RKO (cell line): ENCODE data around the gene IRF8.
A peak's percentile ranks its signal among the peaks of the same experiment; 100 is the strongest.
"Not testable (repeated sequence)": the region's sequence is repeated elsewhere in the genome, so short reads cannot be mapped to it uniquely, and the experiment has no call there.

Source experiments
- DNase-seq: peaks from one replicate; pipeline ENCODE4 v3.0.0-alpha.2; 2016; ENCODE audit warnings: low spot score

The IRF8 gene

DNA sequence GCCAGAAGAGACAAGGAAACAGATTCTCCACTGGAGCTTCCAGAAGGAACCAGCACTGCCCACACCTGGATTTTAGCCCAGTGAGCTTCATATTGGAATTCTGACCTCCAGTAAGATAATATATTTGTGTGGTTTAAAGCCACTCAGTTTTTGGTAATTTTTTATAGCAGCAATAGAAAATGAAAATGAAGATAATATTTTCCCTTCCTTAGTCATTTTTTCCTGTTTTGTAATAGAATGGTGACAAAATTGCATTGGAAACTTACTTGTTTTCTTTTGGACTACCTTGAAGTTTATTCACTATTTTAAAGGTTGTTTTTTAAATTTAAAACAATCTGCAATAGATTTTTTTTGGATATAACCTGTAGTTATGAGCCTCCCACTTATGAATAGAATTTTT, 29.8 kb upstream of the IRF8 start:
- DNase-seq, result no peak

DNA sequence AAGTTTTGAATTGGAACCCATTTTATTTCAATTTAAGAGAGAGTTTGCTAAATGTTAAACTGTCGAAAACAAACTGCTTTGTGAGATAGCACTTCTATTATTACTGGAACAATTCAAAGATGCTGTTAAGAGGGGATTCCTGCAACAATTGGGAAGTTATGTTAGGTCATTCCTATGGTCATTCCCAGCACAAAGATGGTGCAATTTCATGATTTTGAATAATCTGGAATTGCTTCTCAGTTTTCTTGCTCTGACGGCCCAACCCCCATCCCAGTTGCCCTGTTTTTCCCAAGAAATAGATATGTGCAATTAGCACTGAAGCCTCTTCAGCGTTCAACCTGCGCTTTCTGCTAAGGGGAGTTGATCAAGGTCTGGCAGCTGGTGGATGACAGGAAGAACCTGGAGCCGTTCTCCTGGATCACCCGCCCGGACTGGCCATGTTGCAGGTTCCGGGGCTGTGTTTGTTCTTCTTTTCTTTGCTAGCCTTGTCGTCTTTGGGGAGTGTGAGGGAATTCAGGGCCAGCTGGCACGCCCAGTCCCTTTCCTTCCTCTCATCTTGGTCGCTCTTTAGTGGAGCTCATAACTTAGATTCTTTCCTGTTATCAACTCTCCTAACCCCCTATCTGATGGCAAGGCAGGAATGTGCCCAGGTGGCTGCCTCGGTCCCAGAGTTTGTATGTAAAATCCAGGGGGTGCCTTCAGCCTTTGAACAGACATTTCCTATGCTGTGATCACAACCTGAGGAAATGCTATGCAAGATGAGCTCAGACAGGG, 29.0 kb upstream of the IRF8 start:
- DNase-seq, result no peak

DNA sequence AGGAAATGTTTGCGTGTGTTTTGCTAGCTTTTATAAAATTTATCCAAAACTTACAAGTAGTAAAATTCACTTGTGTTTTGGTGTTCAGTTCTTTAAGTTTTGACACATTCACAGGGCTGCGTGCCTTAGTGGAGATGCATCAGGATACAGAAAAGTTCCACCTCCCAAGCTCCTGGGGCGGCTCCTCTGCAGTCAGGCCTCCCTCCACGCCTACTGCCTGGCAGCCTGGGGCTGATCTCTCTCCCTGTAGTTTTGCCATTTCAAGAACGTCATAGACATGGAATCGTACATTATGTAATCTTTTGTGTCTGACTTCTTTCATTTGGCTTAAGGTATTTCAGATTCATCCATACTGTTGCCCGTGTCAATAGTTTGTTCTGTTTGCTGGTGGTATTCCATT, 27.2 kb upstream of the IRF8 start:
- DNase-seq, result no peak

DNA sequence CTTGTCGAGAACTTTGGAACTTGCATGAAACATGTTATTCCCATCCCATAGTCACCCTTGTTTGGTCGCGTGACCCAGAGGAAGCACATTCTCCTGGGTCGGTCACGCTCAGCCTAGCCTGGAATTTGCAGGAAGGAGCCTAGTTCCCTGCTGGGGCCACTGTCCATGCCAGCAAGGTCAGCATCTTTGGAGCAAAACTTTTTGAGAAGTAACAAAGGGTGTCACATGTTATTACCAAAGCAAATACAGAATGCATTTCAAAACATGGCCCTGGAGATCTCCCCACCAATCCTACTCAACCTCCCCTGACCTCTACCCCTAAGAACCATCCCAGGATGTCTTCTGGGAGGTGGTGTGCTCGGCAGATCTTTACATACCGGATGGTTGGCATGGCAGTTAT, 26.2 kb upstream of the IRF8 start:
- DNase-seq, result no peak

DNA sequence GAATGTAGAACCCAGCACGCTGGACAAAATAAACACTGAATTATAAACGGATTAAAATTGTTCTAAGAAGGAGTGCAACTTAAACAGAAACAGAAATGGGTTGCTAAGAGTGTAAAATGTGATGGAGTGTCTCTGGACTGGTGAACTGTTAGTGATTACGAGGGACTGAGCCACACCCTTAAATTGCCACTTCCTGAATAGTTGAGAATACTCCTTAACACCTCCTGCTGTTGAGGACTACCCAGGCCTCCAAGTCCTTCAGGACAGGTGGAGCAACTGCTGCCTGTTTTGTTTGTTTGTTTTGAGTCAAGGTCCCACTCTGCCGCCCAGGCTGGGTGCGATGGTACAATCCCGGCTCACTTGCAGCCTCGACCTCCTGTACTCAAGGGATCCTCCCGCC, 25.8 kb upstream of the IRF8 start:
- DNase-seq, result no peak

DNA sequence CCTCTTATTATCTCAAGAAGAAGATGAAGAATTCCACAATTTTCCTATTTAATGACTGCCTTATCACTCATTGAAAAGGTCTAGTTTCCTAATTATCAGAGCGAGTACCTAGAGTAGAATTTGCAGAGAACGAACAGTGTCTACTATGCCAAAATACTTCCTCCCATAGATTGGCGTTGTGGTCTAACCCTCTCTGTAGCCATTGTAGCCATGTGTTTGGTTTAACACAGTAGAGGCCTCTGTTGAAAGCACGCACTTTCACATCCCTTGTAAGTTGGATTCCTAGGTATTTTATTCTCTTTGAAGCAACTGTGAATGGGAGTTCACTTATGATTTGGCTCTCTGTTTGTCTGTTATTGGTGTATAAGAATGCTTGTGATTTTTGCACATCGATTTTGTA, 24.9 kb upstream of the IRF8 start:
- not testable (repeated sequence) for DNase-seq

DNA sequence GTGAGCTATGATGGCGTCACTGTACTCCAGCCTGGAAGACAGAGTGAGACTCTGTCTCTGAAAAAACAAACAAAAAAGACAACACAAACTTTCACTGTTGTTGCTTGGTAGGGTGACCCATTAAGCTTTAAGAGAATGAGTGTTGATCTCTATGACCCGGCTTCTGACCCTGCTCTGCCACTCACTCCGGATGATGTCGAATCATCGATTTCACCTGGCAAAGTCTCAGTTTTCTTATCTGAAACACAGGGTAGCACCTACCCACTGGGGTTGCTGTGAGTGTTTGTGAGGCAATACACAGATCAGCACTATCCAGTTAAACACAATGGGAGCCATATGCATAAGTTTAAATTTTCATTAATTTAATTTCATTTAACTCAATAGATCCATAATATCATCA, 20.6 kb upstream of the IRF8 start:
- no peak for DNase-seq

DNA sequence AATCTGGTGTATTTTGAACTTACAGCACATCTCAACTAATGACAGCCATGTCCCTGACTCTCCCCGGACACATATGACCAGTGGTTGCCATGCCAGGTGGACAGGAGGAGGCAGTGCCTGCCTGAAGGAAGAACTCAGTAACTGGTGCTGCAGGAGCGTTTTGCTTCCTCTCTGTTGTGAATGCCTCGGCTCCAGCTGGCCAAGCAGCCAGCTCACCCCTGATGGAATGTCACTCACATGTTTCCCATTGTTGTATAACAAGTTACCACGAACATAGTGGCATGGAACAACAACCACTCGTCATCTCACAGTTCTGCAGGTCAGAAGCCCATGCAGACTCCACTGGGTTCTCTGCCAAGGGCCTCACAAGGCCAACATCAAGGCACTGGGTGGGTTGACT, 20.1 kb upstream of the IRF8 start:
- DNase-seq, result peak; percentile 38

DNA sequence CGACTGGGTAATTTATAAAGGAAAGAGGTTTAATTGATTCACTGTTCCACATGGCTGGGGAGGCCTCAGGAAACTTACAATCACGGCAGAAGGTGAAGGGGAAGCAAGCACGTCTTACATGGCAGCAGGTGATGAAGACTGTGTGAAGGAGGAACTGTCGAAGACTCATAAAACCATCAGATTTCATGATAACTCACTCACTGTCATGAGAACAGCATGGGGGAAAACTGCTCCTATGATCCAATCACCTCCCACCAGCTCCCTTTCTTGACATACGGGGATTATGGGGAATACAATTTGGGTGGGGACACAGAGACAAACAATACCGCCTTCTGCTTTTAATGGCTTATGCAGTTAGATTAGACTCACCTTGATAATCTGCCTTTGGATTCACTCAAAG, 19.4 kb upstream of the IRF8 start:
- no peak for DNase-seq

DNA sequence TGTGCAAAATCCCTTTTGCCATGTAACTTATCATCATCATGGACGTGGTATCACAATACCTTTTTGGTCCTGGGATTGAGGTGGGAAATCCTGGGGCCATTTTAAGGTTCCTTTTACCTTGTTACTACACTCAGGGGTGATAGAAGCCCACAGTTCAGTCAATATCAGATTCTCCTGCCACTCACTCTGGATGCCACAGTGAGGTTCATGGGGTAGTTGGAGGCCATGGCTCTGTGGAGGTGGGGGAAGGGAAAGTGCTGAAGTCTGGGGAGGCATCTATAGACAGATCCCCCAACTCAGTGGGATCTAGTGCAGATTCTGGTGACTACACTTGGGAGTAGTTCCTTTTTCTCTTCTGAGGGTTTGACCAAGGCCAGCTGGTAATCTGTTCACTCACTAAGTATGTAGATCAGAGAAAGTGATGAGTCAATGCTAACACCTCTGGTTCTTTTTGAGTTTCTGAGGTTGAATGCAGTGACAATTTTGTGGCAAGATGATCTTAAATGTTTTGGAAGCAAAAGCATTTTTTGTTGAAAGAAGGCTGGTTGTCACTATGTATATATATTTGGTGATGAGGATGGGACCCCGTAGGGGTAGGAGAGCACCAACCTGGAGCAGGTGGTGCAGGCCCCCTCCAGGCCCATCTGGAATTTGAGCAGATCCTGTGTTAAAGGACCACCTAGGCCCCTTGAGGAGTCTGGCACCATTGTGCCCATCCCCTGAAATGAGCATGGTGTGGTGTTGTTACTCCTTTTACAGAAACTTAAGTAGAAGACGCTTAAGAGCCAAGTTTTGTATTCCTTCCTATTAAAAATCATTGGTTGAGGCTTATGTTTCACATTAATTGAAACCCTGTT, 18.8 kb upstream of the IRF8 start:
- no peak for DNase-seq

DNA sequence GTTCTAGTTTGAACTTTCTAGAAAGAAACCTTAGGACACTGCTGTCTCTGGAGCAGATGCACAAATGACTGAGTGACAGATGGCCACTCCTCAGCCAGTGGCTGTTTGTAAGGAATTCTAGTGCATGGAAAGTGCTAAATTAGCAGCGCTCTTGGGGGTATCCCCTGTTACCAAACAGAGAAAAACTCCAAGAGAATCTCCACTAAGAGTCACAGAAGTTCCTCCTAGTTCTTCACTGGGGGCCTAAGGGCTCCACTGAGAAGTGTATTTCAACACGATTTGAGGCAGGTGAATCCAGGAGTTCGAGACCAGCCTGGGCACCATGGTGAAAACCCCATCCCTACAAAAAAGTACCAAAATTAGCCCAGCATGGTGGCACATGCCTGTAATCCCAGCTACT, 18.1 kb upstream of the IRF8 start:
- DNase-seq, result no peak

DNA sequence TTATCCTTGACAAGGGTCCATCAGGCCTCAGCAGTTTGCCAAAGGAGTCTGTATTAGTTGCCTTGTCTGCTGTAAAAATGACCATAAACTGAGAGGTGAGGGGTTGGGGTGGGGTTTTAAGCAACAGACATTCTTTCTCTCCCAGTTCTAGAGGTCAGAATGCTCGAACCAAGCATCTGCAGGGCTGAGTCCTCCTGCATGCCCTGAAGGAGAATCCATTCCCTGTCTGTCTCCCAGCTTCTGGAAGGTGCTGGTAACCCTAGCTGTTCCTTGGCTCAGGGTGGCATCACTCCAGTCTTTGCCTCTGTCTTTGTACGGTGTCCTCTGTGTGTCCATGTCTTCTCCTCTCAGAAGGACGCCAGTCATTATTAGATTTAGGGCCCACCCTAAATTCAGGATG, 17.5 kb upstream of the IRF8 start:
- DNase-seq, result no peak

DNA sequence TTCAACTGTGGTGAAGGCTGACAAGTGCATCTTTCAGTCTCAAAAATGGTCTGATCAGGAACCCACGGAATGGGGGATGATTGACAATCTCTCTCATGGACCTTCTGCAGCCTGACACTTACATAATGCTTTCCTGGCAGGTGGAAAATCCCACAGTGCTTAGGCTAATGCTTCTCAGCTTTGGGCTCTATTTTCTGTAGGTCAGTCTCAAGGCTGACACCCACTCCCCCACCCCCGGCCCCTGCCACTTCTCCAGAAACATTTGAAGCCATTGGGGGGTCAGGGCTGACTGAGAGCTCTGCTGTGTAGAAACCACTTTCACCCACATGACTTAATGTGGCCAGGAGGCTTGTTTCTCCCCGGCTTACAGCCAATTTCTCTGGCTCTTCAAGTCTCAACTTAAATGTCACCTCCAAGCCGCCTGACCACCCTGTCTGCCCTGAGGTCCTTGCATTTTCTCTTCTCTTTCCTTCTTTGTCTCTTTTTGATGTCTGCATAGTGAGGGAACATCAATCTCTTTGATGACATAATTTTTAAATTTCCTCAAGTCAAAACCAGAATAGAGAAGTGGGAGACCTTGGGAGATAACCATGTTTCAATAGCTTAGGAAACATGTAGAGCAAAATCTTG, 16.7 kb upstream of the IRF8 start:
- no peak for DNase-seq

DNA sequence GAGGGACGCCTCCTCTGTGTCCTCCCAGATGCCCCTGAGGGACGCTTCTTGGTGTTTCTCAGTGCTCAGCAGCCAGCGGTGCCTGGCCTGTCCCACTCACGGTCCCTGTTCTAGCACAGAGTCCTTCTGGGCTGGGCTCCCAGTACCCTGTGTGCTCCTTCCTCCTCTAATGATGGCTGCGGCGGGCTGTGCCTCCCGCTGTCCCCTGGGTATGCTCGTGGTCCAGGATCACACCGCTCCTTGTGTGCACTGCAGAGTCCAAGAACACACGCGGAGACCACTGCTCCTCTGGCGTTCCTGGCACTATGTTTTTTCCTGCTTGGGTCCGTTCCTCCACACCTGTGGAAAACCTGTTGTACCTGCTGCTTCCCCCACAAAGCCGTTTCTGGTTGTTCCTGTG, 15.1 kb upstream of the IRF8 start:
- no peak for DNase-seq

DNA sequence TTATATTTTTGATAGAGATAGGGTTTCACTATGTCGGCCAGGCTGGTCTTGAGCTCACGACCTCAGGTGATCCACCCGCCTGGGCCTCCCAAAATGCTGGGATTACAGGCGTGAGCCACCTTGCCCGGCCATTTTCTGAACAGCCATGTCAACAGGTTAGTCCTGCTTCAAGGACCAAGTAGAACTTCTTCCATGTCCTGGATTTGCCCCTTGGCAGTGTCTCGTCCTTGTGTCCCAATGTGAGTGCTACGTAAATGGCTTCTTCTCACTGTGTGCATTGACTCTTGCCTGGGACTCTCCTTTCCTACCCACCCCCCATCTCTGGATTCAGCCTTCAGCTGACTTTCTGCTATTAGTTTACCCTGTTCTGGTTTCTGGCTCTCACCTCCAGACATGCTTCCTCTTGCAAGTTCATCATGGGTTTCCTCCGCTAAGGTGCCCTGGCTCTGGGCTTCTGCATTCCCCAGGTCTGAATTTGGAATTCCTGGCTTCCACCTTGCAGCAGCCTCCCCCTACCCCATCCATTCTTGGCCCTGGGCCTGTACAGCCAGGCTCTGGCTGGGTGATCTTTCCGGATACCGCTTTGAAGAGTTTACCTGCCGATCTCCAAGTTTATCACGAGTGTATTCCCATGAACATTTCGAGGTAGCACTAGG, 14.0 kb upstream of the IRF8 start:
- no peak for DNase-seq

DNA sequence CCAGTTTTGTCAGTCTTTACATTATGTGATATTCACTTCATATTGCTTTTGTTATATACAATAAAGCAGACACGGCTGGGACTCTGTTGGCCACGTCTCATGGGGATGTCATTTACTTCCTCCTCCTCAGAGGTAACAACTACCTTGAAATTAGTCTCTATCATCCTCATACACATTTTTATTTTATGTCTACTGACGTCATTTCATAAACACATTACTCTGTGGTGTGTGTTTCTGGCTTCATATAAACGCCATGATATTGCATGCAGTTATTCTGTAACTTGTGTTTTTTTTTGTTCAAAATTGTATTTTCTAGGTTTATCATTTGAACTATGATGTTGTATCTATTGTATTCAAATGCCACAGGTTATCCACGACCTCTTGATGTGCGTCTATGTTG, 13.4 kb upstream of the IRF8 start:
- DNase-seq, result no peak

DNA sequence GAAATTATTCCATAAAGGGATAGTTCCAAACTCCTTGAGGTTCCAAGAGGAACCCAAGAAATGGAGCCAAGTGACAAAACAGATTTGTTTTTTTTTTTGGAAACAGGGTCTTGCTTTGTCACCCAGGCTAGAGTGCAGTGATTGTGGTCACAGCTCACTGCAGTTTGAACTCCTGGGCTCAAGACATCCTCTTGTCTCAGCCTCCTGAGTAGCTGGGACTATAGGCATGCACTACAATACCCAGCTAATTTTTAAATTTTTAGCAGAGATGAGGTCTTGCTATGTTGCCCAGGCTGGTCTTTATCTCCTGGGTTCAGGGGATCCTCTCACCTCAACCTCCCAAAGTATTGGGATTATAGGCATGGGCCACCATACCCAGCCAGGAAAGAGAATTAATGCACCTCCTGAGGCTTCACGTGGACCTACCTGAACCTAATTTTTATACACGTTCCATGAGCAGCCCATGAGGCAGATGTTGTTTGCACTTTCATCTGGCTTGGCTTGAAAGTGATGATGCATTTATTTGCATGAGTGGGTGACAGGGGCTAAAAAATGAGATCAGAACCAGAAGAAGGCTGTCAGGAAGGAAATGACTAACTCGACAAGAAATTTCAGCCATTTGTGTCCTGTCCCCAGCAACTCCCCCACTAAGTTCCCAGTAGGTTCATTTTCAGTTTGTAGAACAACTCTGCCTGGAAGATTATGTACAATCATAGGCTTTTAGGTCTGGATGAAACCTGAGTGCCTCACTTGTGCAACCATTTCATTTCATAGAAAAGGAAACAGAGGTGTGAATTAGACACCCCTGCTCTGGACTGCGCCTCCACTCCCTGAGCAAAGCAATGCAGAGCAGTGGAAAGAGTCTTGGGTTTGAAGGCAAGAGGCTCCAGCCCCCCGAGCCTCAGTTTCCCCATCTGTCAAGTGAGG, 10.3 kb upstream of the IRF8 start:
- peak; percentile 80 for DNase-seq

DNA sequence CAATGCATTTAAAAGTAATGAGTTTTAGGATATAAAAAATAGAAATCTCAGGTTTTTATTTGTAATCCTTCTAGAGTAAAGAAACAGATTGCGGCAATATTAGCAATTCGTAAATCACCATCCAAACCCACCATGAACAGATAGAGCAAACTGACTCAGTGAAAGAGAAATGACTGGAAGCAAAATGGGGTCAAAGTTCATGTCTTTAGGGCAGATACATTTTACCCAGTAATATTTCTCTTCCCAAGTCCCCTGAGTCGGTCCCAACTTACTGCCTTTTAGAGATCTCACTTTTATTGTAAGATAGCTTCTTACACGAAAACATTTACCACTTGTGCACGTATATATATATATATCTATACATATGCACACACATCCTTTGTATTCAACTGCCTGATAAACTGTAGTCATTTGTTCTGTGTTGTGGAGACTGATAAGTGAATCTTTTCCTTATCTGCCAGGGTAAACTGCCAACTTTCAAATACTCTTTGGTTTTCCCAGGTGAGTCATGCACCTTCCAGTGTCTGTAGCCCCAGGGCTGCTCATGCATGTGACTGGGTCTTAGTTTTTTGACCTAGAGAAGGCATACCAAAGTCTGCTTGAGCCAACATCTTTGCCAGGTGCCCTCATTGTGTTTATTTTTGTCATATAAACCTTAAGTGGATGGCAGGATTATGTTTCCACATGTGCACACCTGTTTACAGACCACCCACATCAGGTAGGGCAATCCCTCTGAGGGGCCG, 7.8 kb upstream of the IRF8 start:
- peak; percentile 2 for DNase-seq

DNA sequence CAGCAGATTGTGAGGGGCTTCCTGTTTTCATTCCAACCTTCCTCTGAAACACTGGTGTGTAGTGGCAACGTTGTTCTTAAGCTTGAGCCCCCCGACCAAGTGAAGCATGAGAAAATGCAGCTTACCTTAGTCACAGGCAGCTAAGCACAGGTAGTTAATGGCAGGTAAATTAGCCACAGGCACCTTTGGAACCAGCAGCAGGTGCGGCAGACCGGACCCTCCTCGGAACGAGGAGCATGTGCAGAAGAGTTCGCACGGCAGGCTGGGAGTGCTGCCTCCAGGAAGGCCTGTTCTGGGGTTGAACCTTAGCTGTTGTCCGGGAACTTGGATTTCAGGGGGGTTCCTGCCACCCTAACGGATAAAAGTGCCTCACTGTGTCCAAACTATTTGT, 7.2 kb upstream of the IRF8 start:
- DNase-seq, result no peak

DNA sequence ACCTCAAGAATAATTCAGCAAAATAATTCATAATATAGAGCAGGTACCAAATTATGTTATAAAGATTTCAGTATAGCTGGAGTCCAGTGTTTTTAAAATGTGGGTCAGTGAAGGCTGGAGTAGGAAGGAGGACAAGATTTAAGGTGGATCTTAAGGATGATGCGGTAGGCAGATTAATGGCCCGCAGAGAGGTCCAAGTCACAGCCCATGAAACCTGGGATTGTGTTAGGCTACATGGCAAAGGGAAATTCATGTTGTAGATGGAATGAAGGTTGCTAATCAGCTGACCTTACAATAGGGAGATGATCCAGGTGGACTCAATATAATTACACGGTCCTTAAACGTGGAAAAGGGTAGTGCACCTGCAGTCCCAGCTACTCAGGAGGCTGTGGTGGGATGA, 6.2 kb upstream of the IRF8 start:
- no peak for DNase-seq

DNA sequence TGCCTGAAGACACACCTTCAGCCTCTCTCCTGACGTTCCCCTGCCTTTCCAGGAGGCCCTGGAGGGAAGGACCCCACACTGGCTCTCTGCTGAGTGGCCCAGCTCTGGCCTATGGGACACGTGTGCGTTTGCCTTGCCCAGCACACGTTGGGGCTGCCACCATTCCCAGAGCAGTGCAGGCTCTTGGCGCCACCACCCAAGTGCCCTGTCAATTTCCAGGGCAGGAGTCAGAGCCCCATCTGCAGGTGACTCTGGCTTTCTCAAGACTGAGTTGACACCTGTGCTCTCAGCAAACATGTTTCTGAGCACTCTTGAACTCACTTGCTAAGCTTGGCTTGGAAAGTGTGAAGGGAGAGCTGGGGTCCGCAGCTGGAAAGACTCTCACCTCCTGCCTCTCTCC, 4.7 kb upstream of the IRF8 start:
- no peak for DNase-seq
